ENCODE data around the gene IQCN.

Gene IQCN

GRCh38 chr19:18239303-18239702, 34.9 kb downstream of the IQCN start:
- no peak for DNase-seq

DNA sequence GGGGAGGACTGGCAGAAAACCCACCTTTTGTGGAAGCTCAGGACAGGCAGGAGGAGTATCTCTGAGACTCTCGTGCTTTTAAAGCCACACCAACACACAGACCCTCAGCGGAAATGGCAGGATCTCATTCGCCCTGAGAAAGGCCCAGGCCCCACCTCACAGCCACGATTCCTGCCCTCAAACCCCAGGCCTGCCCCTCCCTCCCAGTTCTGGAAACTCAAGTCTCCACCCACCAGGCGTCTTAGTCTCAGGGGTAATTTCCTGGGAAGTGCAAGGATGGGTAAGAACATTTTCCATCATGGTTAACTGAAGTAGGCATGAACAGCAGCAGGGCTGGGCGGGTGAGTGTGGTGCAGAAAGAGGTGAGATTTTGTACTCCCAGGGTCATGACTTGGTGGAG, 40.1 kb downstream of the IQCN start:
- DNase-seq: no peak

- peak in 3 of 56 donors; percentile 9 to 21 (median 19) for DNase-seq
Measured at GRCh38 chr19:18233224-18233825, 40.9 kb downstream of the IQCN start.

GRCh38 chr19:18232540-18233223, 41.6 kb downstream of the IQCN start:
- peak in 1 of 56 donors; percentile 4 for DNase-seq

GRCh38 chr19:18231775-18232174, 42.5 kb downstream of the IQCN start:
- DNase-seq: no peak

DNA sequence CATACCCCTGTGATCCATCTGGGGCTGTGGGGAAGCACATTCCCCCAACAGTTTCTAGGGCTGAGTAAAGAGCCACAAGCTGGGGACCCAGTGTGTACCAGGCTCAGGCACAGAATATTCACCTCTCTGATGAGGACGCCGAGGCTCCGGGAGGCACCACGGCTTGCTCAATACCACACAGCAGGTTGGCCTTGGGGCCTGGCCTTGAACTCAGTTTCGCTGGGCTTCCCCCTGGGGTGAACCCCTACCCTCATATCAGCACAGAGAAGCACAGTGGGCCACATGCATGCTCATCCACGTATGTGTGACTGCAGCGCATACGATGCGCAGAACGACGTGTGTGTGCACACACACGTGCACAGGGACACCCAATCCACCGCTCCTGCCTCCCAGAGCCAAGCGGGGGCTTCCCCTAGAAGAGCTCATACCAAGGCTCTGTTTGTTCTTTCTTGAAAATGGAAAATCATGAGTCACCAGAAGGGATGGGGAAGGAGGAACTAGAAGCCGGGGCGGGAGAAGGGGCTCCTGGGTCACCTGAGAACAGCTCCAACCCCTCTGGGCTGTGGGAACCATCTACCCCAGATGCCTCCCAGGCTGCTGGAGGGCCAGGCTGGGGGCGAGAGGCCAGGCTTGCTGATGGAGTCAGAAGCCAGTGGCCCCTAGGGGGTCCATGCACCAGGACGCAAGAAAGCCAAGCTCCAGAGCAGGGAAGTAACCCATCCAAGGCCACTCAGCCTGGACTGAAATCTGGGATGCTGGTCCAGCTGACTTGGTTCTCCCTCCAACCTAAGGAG, 43.1 kb downstream of the IQCN start:
- DNase-seq: peak in 6 of 56 donors; percentile 4 to 42 (median 13)

DNA sequence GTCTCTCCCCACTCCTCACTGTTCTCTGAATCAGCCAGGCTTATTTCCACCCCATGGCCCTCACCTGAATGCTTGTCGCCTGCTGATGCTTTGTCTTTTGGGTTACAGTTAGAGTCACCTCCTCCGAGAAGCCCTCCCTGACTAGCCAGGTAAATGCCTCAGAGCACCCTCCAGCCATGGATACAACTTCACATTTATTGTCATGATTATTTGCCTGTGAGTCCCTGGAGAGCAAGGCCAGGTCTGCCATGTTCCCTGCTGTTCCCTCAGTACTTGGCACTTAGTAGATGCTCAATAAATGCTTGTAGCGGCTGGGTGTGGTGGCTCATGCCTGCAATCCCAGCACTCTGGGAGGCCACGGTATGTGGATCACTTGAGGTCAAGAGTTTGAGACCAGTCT, 44.3 kb downstream of the IQCN start:
- DNase-seq: no peak

- no peak for DNase-seq
Measured at GRCh38 chr19:18229474-18229873, 44.8 kb downstream of the IQCN start.

GRCh38 chr19:18227781-18228271, 46.4 kb downstream of the IQCN start:
- no peak for DNase-seq

DNA sequence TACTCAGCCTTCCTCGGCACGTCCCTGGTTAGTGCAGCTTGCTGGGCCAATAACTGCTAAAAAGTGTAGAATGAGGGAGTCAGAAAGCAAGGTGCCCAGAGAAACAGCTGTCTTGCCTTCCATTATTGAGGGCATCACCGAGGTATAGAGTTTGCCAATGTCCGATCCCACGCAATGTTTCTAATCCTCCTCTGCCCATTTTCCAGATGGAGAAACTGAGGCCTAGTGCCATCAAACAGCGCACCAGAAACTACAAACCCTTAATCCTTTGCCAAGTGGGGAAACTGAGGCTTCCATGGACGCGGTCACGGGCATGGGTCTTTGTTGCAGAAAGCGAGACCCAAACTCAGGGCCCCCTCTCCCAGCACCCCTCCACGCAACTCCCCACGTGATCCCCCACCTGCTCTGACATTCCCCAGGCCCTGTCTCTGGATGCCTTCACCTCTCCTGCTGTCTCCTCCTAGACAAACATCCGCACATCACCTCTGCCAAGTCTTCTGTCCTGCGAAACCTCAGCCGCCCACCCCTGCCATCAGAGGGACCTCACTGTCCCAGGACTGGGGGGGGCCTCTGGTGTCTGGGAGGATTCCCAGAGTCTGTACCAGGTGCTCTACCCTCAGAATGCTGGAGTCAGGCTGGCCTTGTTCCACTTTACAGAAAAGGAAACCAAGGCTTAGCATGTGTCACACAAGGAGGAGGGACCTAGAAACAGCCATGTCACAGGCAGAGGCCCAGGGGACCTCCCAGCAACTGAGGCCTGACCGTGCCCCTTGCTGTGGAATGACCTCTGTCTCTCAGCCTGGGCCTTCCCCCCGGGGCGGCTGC, 47.1 kb downstream of the IQCN start:
- DNase-seq: no peak

GRCh38 chr19:18225702-18226468, 48.4 kb downstream of the IQCN start, which contains the start of gene PDE4C:
Gene PDE4C (minus strand): TSS chr19:18226438. CDS start chr19:18226415, 23 bp downstream.
- no peak for DNase-seq

DNA sequence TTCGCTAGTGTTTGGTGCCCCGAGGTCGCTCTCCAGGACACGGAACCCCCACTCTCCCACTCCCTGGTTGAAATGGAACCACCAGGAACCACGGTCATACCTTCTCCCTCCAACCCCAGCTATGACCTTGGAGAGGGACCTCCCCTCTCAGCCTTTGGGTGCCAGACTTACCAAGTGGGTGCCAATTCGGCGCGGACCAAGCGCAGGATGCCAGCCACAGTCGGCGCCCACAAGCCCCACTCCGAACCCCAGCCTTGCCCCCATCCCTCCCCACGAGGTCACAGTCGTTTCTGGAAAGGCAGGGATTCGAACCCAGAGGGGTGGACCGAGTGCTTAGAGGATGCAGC, 48.9 kb downstream of the IQCN start:
- DNase-seq: no peak

DNA sequence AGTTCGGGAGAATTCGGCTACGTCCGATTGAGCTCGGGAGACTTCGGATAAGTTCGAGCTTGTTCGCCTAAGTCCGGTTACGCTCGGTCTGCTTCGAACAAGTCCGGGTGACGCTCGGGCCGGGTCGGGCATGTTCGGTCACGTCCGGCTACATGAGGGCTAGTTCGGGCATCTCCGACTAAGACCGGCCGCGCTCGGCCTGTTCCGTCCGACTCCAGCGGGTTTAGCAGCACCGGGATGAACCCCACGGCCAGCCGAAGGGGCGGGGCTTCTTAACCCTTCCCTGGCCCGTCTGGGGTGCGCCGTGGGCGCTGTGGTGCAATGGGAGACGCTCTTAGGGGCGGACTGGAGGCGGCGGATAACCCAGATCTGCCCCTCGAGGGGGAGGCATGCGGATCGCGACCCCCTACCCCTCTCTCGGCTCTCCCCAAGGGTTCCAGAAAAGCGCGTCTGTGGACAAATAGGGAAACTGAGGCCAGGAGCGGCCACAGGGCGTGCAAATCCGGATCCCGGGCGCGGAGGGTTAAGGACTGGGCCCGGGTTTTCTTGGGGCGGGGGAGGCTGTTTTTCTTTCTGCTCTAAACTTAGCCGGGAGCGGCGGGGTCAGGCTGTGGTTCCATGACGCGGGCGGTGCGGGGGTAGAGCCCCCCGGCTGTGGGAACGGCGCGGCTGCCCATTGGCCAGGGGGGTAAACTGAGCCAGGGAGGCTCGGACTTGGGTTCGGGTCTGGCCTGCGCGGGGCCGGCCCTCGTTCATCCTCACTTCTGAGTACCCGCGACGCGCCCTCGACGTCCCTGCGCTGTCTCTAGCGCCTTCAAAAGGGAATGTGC, 49.5 kb downstream of the IQCN start:
- peak; percentile 26 to 94 (median 83) for DNase-seq

DNA sequence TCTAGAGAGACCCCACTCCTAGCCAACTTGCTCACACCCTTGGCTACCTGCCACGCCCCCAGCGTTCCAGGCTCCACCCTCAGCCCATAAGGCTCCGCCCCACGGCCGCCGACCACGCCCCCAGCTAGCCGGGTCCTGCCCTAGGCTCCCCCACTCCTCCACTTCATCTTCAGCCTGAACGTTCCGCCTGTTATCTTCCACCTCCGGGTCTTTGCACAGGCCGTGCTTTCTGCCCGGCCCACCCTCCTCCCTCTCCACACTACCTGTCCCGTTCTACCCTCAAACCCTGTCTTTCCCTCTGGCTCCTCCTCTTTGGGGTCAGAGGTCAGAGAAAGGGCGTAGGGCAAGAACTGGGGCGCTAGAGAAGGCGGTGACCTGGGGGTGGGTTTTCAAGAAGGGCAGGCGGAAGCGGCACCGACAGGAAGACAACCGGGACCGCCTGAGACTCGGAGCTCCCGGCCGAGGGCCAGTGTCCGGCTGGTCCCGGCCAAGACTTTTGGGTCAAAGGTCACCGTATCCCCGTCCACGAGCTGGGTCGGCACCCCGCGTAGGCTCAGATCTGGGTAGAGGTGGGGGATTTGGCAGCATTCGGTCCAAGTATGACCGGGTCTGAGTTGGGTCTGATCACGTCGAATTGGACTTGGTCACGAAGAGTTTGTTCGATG, 50.3 kb downstream of the IQCN start:
- DNase-seq: peak in 12 of 56 donors; percentile 7 to 82 (median 26)

GRCh38 chr19:18221815-18222725, 52.2 kb downstream of the IQCN start:
- no peak for DNase-seq

DNA sequence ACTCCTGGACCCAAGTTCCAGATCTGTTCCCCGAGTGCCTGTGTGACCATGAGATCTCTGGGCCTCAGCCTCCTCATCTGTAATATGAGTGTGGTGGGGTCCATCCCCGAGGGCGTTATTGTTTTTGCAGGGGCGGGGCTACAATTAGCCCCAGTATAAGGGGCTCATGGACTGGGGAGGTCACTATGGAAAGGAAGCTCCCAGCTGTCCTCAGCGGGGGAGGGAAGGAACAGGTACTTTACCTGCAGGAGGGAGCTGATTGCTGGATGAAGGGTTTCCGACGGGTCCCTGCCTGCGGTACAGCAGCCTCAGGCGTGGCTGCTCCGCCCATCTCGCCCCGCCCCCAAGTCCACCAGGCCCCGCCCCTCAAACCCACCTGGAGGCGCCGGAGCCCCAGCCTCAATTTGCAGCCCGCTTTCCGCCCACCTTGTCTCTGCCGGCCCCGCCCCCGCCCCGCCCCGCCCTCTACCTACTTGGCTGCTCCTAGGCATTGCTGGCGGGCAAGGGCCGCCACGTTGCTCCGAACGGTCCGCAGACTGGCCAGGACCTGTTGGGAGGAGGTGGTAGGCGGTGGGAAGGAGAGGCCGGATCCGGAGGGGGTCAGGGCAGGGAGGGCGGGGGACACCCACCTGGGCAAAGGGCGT, 53.5 kb downstream of the IQCN start:
- DNase-seq: peak in 1 of 56 donors; percentile 13

- DNase-seq: no peak
Measured at GRCh38 chr19:18219911-18220631, 54.2 kb downstream of the IQCN start.

Data from amygdala (tissue), 56 donors.